Progenitor cell of endocrine pancreas (in vitro differentiated cells): ENCODE data around the gene CDH4. TPM values are rescaled to one million over a fixed set of nuclear protein-coding genes. Genes with fewer than 3 reads are reported as not detected.

Experiments
- DNase-seq: peaks from one replicate; pipeline ENCODE4 v3.0.0; 2021; ENCODE audit warnings: low spot score; ENCODE audit not compliant: unreplicated experiment
- H3K27ac Mint-ChIP-seq: 2 replicates; pipeline ENCODE4 v1.8.0; 2021; ENCODE audit warnings: mild to moderate bottlenecking, moderate library complexity, mixed read lengths
- H3K27me3 Mint-ChIP-seq: 2 replicates; pipeline ENCODE4 v1.8.0; 2021; ENCODE audit warnings: mixed read lengths
- H3K36me3 Mint-ChIP-seq: 2 replicates; pipeline ENCODE4 v1.8.0; 2022; ENCODE audit warnings: mixed read lengths; ENCODE audit not compliant: insufficient read depth
- H3K4me1 Mint-ChIP-seq: 2 replicates; pipeline ENCODE4 v1.8.0; 2021; ENCODE audit warnings: low read depth, mixed read lengths
- H3K4me3 Mint-ChIP-seq: 2 replicates; pipeline ENCODE4 v1.8.0; 2021; ENCODE audit warnings: low read depth, mild to moderate bottlenecking, moderate library complexity, mixed read lengths
- H3K9me3 Mint-ChIP-seq: 2 replicates; pipeline ENCODE4 v1.8.0; 2021; ENCODE audit warnings: low read depth, mixed read lengths
- total RNA-seq: library from RNA; stranded (reverse); gene quantifications from 2 replicates; pipeline ENCODE4 v1.2.1, GENCODE V29; 2021
- TF ChIP-seq, protein P1 (sequence below): fragments of 200-600 bp; sonication (generic); IDR thresholded peaks from one replicate; pipeline ENCODE4 v1.5.0; 2021; ENCODE audit warnings: antibody characterized with exemption, mild to moderate bottlenecking; ENCODE audit not compliant: unreplicated experiment

CDH4 gene
- total RNA-seq, 1 donor from 2014 or later, result 0.43 TPM

DNA sequence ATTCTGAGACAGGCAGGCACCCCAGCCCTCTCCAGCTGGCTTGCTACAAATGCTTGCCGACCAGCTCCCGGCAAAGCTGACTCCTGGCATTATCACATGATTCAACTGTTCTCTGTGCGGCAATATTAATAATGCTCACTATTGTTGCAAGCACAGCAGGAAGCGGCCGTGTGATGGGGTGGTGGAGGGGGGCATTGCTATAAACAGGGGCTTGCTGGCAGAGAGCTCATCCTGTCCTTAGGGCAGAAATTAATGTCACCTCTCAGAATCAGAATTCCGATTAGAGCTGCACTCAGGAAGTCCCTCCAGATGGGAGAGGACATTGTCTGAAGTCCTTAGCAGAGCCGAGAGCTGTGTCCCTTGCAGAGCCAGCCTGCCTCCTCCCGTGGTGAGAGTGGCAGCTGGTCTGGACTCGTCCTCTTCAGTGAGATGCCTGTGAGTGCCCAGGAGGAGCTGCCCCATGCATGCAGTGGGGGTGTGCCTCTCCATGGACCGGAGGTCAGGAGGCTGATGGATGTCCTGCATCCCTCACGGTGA, 162.5 kb downstream of the CDH4 start:
- Mint-ChIP-seq H3K4me1 (no peaks in the 10 kb centered on the region), H3K27ac (no peak overlapping the region), H3K4me3 (no peak overlapping the region), H3K9me3 (no peaks in the 10 kb centered on the region), H3K27me3 (no peaks in the 10 kb centered on the region), H3K36me3 (no peaks in the 10 kb centered on the region)
- DNase-seq, result no peak
- TF ChIP-seq, protein P1, sequence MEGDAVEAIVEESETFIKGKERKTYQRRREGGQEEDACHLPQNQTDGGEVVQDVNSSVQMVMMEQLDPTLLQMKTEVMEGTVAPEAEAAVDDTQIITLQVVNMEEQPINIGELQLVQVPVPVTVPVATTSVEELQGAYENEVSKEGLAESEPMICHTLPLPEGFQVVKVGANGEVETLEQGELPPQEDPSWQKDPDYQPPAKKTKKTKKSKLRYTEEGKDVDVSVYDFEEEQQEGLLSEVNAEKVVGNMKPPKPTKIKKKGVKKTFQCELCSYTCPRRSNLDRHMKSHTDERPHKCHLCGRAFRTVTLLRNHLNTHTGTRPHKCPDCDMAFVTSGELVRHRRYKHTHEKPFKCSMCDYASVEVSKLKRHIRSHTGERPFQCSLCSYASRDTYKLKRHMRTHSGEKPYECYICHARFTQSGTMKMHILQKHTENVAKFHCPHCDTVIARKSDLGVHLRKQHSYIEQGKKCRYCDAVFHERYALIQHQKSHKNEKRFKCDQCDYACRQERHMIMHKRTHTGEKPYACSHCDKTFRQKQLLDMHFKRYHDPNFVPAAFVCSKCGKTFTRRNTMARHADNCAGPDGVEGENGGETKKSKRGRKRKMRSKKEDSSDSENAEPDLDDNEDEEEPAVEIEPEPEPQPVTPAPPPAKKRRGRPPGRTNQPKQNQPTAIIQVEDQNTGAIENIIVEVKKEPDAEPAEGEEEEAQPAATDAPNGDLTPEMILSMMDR, result no peak

DNA sequence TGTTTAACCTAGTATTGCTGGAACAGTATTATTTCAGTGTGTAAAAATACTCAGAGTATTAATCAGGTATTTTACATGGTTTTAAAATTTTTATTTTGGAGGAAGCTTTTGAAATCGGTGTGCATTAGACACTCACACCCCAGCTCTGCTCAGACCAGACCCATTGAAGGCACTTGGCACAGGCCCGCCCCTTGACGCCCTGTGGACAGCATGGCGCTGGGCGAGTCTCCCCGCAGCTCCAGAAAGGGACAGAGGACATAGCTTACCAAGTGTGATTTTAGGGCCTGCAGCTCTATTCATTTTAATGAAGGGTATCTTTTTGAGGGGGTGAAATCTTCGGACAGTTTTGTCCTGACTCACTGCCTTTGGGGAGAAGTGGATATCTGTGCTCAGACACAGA, 164.5 kb downstream of the CDH4 start:
- no peaks in the 10 kb centered on the region for H3K27me3 Mint-ChIP-seq
- no peaks in the 10 kb centered on the region for H3K9me3 Mint-ChIP-seq
- H3K36me3 Mint-ChIP-seq, result no peaks in the 10 kb centered on the region
- DNase-seq, result no peak
- H3K27ac Mint-ChIP-seq, result no peak overlapping the region
- H3K4me3 Mint-ChIP-seq, result no peak overlapping the region
- no peaks in the 10 kb centered on the region for H3K4me1 Mint-ChIP-seq
- TF ChIP-seq, protein P1, result no peak

DNA sequence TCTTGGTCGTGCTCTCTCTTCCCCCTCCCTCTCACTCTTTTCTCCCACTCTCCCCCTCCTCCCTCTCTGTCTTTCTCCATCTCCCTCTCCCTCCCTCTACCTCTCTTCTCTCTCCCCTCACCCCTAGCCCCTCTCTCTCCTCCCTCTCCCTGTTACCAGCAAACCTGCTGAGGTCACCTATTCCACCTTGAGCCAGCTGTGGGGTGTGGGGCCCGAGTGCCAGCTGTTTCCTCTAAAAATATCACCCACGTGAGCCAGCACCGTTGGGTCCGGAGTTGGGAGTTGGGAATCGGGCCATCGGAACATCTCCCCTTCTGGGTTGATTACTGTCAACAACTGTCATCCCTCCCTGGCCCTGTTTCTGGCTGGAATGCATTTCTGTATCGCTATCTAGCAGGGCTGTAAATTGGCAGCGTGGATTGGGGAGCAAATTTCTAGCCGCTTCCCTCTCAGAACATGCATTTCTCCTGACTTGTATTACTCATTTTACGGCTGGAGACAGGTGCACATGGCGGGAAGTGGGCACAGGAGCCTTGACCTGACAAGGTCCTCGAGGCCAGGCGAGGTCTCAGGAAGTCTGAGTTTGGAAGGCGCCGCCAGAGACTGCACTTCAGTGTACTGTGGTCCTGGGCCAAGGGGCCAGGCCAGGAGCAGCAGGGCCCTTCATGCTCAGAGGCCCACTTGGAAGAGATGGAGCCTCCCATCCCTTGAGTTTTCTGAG, 165.3 kb downstream of the CDH4 start:
- H3K4me3 Mint-ChIP-seq, result no peak overlapping the region
- H3K27me3 Mint-ChIP-seq, result no peaks in the 10 kb centered on the region
- no peaks in the 10 kb centered on the region for H3K9me3 Mint-ChIP-seq
- H3K36me3 Mint-ChIP-seq, result no peaks in the 10 kb centered on the region
- H3K27ac Mint-ChIP-seq, result no peak overlapping the region
- H3K4me1 Mint-ChIP-seq, result no peaks in the 10 kb centered on the region
- no peak for DNase-seq
- TF ChIP-seq, protein P1, result no peak

DNA sequence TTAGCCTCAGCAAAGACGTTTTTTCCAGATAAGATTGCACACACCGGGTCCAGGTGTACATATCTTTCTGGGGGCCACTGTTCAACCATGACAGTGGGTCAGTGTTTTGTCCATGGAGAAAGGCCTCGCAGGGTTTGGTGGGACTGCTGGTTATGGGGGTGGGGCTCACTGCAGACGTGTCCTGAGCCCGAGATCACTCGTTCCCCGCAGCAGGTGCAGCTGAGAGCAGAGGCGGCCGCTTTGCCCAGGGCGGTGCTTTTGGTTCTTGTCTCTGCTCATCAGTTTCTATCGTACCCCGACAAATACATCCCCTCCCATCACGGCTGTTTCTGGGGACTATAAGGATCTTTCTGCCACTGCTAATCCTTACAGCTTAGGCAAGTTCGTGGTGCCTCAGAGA, 166.9 kb downstream of the CDH4 start:
- TF ChIP-seq, protein P1, result no peak
- Mint-ChIP-seq H3K4me3 (no peak overlapping the region), H3K4me1 (no peaks in the 10 kb centered on the region), H3K36me3 (no peaks in the 10 kb centered on the region), H3K27ac (no peak overlapping the region), H3K9me3 (no peaks in the 10 kb centered on the region), H3K27me3 (no peaks in the 10 kb centered on the region)
- no peak for DNase-seq

DNA sequence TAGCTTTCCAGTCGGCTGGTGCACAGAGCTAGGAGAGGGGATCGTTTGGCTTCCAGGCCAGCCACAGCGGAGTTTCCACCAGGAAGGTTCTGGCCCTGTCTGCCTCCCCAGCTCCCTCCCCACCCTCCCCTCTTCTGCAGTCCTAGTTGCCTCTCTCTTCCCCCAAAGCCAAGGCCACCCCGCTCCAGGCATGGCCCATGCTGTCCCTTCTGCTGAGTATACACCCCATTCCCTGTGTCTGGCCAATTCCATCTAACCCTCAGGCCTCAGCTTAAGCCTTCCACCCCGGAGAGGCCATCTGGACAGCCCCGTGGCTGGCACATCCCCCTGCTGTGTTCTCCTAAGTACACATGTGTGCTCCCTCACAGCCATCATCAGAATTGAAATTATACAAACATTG, 167.4 kb downstream of the CDH4 start:
- TF ChIP-seq, protein P1, result no peak
- H3K27ac Mint-ChIP-seq, result no peak overlapping the region
- no peaks in the 10 kb centered on the region for H3K36me3 Mint-ChIP-seq
- no peak for DNase-seq
- no peak overlapping the region for H3K4me3 Mint-ChIP-seq
- no peaks in the 10 kb centered on the region for H3K9me3 Mint-ChIP-seq
- H3K4me1 Mint-ChIP-seq, result no peaks in the 10 kb centered on the region
- no peaks in the 10 kb centered on the region for H3K27me3 Mint-ChIP-seq
